IMR-90 (cell line): ENCODE results near the gene MEIS2. TPM values are rescaled to one million over a fixed set of nuclear protein-coding genes. Genes with fewer than 3 reads are reported as not detected.

Experiments used
- ATAC-seq: fragments of 200-7000 bp; cut with Tn5 transposase; 2 replicates; pipeline ENCODE4 v1.9.1; 2020; ENCODE audit warnings: low read depth, mild to moderate bottlenecking, moderate library complexity
- BruUV-seq: library from RNA; stranded (reverse); fragments of 400-500 nt; replicated peaks from 2 replicates; lab custom pipeline; 2021; lab: Mats Ljungman, UMichigan
- CTCF ChIA-PET: fragments of 300-600 bp; formaldehyde crosslinking; extraction: SDS; loops from one replicate; lab custom pipeline; 2021; ENCODE audit warnings: antibody characterized with exemption; lab: Yijun Ruan, JAX
- POLR2A ChIA-PET: fragments of 300-600 bp; sonication (Branson Sonifier 250); formaldehyde crosslinking; loops from one replicate; lab custom pipeline; 2022; ENCODE audit warnings: antibody characterized with exemption; ENCODE audit not compliant: unreplicated experiment; lab: Charles Lee
- DNase-seq: peaks from one replicate; pipeline ENCODE4 v3.0.0; 2013
- H2AFZ ChIP-seq: replicated peaks from 2 replicates; pipeline ENCODE3; 2013; ENCODE audit warnings: low read length, mild to moderate bottlenecking; ENCODE audit not compliant: poor library complexity
- H2AK5ac ChIP-seq: 2 replicates; pipeline ENCODE4 v1.6.1; 2013; ENCODE audit warnings: low read depth, low read length, inconsistent platforms
- H2AK9ac ChIP-seq: replicated peaks from 2 replicates; pipeline ENCODE3; 2013; ENCODE audit warnings: mild to moderate bottlenecking, low read depth, low read length, moderate library complexity; ENCODE audit not compliant: poor library complexity
- H2BK120ac ChIP-seq: 2 replicates; pipeline ENCODE4 v1.6.1; 2013; ENCODE audit warnings: low read depth, low read length, inconsistent platforms
- H2BK15ac ChIP-seq: 3 replicates; pipeline ENCODE4 v1.6.1; 2013; ENCODE audit warnings: low read depth, low read length, inconsistent platforms
- H2BK20ac ChIP-seq: 2 replicates; pipeline ENCODE4 v1.6.1; 2013; ENCODE audit warnings: low read depth, mild to moderate bottlenecking, inconsistent platforms, low read length, moderate library complexity
- H2BK5ac ChIP-seq: 2 replicates; pipeline ENCODE4 v1.6.1; 2013; ENCODE audit warnings: mild to moderate bottlenecking, low read depth, low read length, inconsistent platforms; ENCODE audit not compliant: poor library complexity, severe bottlenecking
- H3K14ac ChIP-seq: replicated peaks from 2 replicates; pipeline ENCODE4 v1.6.1; 2013; ENCODE audit warnings: low read depth, low read length, inconsistent platforms
- H3K18ac ChIP-seq: 2 replicates; pipeline ENCODE4 v1.6.1; 2013; ENCODE audit warnings: low read depth, low read length, control low read depth
- H3K23ac ChIP-seq: 2 replicates; pipeline ENCODE4 v1.6.1; 2013; ENCODE audit warnings: low read depth, low read length, inconsistent platforms
- H3K27ac ChIP-seq: 2 replicates; pipeline ENCODE4 v1.5.1; 2013; ENCODE audit warnings: mild to moderate bottlenecking, control low read depth, low read length; ENCODE audit not compliant: insufficient read depth
- H3K27me3 ChIP-seq: 2 replicates; pipeline ENCODE4 v1.6.1; 2013; ENCODE audit warnings: low read length; ENCODE audit not compliant: control insufficient read depth, insufficient read depth
- H3K36me3 ChIP-seq: 2 replicates; pipeline ENCODE4 v1.6.1; 2013; ENCODE audit warnings: low read length, mixed read lengths; ENCODE audit not compliant: control insufficient read depth, insufficient read depth
- H3K4ac ChIP-seq: 2 replicates; pipeline ENCODE4 v1.6.1; 2013; ENCODE audit warnings: low read depth, low read length, inconsistent platforms
- H3K4me1 ChIP-seq: 2 replicates; pipeline ENCODE4 v1.6.1; 2013; ENCODE audit warnings: low read length, mixed read lengths; ENCODE audit not compliant: control insufficient read depth, insufficient read depth
- H3K4me2 ChIP-seq: 2 replicates; pipeline ENCODE4 v1.6.1; 2013; ENCODE audit warnings: low read depth, mild to moderate bottlenecking, control low read depth, low read length, moderate library complexity
- H3K4me3 ChIP-seq: 2 replicates; pipeline ENCODE4 v1.5.1; 2013; ENCODE audit warnings: low read depth, mild to moderate bottlenecking, control low read depth, low read length, moderate library complexity; ENCODE audit not compliant: insufficient read depth
- H3K56ac ChIP-seq: 2 replicates; pipeline ENCODE4 v1.6.1; 2013; ENCODE audit warnings: low read length, inconsistent platforms; ENCODE audit not compliant: insufficient read depth; ENCODE audit errors: extremely low read depth
- H3K79me1 ChIP-seq, 2 experiments: 2 replicates each; pipeline ENCODE4 v1.6.1; 2013; ENCODE audit warnings: low read length in 2 of 2, inconsistent platforms in 1 of 2, low read depth in 1 of 2
- H3K9ac ChIP-seq: 2 replicates; pipeline ENCODE4 v1.6.1; 2013; ENCODE audit warnings: low read depth, low read length, control low read depth
- H3K9me1 ChIP-seq: 2 replicates; pipeline ENCODE4 v1.6.1; 2013; ENCODE audit warnings: low read length, inconsistent platforms; ENCODE audit not compliant: insufficient read depth
- H3K9me3 ChIP-seq: 2 replicates; pipeline ENCODE4 v1.6.1; 2013; ENCODE audit warnings: low read length; ENCODE audit not compliant: control insufficient read depth, insufficient read depth
- H4K20me1 ChIP-seq: 2 replicates; pipeline ENCODE4 v1.6.1; 2013; ENCODE audit warnings: low read length, inconsistent platforms; ENCODE audit not compliant: insufficient read depth
- H4K5ac ChIP-seq: 2 replicates; pipeline ENCODE4 v1.6.1; 2013; ENCODE audit warnings: mild to moderate bottlenecking, low read depth, low read length, control low read depth
- H4K8ac ChIP-seq, 2 experiments: 2 replicates each; pipeline ENCODE4 v1.6.1; 2013; ENCODE audit warnings: low read depth in 2 of 2, low read length in 2 of 2, control low read depth in 1 of 2, inconsistent platforms in 1 of 2
- H4K91ac ChIP-seq: 2 replicates; pipeline ENCODE4 v1.6.1; 2013; ENCODE audit warnings: low read depth, low read length, inconsistent platforms; ENCODE audit not compliant: insufficient read depth
- BHLHE40 ChIP-seq: fragments of 150-350 bp; IDR thresholded peaks from 2 replicates; pipeline ENCODE4 v1.6.1; 2016; ENCODE audit warnings: mild to moderate bottlenecking, low read depth, low read length
- CEBPB ChIP-seq: IDR thresholded peaks from 2 replicates; pipeline ENCODE4 v1.6.1; 2012; ENCODE audit warnings: low read depth, low read length, improper control_type of control experiment
- CHD1 ChIP-seq: IDR thresholded peaks from 2 replicates; pipeline ENCODE4 v1.6.1; 2012; ENCODE audit warnings: low read depth, low read length, improper control_type of control experiment
- FOS ChIP-seq: fragments of 150-350 bp; IDR thresholded peaks from 2 replicates; pipeline ENCODE4 v1.6.1; 2016; ENCODE audit warnings: low read depth, low read length
- MAFK ChIP-seq: IDR thresholded peaks from 2 replicates; pipeline ENCODE4 v1.6.1; 2012; ENCODE audit warnings: low read depth, low read length, improper control_type of control experiment
- MAZ ChIP-seq: IDR thresholded peaks from 2 replicates; pipeline ENCODE4 v1.6.1; 2012; ENCODE audit warnings: low read depth, mild to moderate bottlenecking, low read length, improper control_type of control experiment, moderate library complexity, borderline replicate concordance
- MXI1 ChIP-seq: IDR thresholded peaks from 2 replicates; pipeline ENCODE4 v1.6.1; 2012; ENCODE audit warnings: low read depth, mild to moderate bottlenecking, low read length, moderate library complexity, borderline replicate concordance
- NFE2L2 ChIP-seq: fragments of 150-350 bp; IDR thresholded peaks from 2 replicates; pipeline ENCODE4 v1.6.1; 2016; ENCODE audit warnings: low read depth, mild to moderate bottlenecking, low read length
- POLR2A ChIP-seq: IDR thresholded peaks from 2 replicates; pipeline ENCODE4 v1.6.1; 2012; ENCODE audit warnings: mild to moderate bottlenecking, low read depth, low read length
- RAD21 ChIP-seq: IDR thresholded peaks from 2 replicates; pipeline ENCODE4 v1.6.1; 2012; ENCODE audit warnings: low read length, improper control_type of control experiment
- RCOR1 ChIP-seq: IDR thresholded peaks from 2 replicates; pipeline ENCODE4 v1.6.1; 2012; ENCODE audit warnings: mild to moderate bottlenecking, low read length, improper control_type of control experiment; ENCODE audit not compliant: insufficient replicate concordance
- RFX5 ChIP-seq: IDR thresholded peaks from 2 replicates; pipeline ENCODE4 v1.8.0; 2012; ENCODE audit warnings: low read depth, mild to moderate bottlenecking, low read length, moderate library complexity
- SMC3 ChIP-seq: fragments of 150-350 bp; IDR thresholded peaks from 2 replicates; pipeline ENCODE4 v1.6.1; 2016; ENCODE audit warnings: low read depth, mild to moderate bottlenecking, antibody characterized with exemption, low read length, moderate library complexity
- USF2 ChIP-seq: fragments of 150-350 bp; IDR thresholded peaks from 2 replicates; pipeline ENCODE4 v1.6.1; 2017; ENCODE audit warnings: mild to moderate bottlenecking, antibody characterized with exemption, low read length, low read depth
- WGBS, 2 experiments: methylation state at CpG; one replicate each; pipeline versions ENCODE4 v1.1.5 to v1.1.7; 2013; ENCODE audit warnings: missing lambda C conversion rate in 2 of 2; ENCODE audit not compliant: insufficient read length in 1 of 2; ENCODE audit errors: extremely low coverage in 2 of 2; 5-methylcytosine and 5-hydroxymethylcytosine counted together
- dilution Hi-C: fragments of 300-500 bp; cut with HindIII; formaldehyde crosslinking; loops from one replicate; pipeline ENCODE4 v1.14.3; 2018; ENCODE audit warnings: low sequenced_read_pairs; ENCODE audit not compliant: unreplicated experiment
- in situ Hi-C: fragments of 300-500 bp; cut with MboI; formaldehyde crosslinking; loops from 3 replicates; pipeline ENCODE4 v1.14.3; 2019; ENCODE audit warnings: low sequenced_read_pairs, inconsistent platforms, mixed read lengths
- intact Hi-C: fragments of 100-400 bp; cut with micrococcal nuclease; formaldehyde crosslinking; loops from 2 replicates; pipeline ENCODE4 v1.10.0; 2022
- polyA plus RNA-seq, 3 experiments: library from polyadenylated mRNA; depleted of rRNA; stranded (reverse); fragments of >200 nt; gene quantifications; 2 replicates each; pipeline ENCODE4 v1.2.3, GENCODE V29; 2012; ENCODE audit warnings: low replicate concordance in 1 of 3
- total RNA-seq: library from RNA; depleted of rRNA; stranded (reverse); fragments of >200 nt; gene quantifications from 2 replicates; pipeline ENCODE4 v1.2.3, GENCODE V29; 2012
- TF ChIP-seq, protein P1 (sequence below): conservative IDR thresholded peaks from 2 replicates; pipeline ENCODE4 v1.5.1; 2012; ENCODE audit warnings: mild to moderate bottlenecking, low read depth, low read length, improper control_type of control experiment
- TF ChIP-seq, protein P2 (sequence below): fragments of 150-350 bp; IDR thresholded peaks from 2 replicates; pipeline ENCODE4 v1.6.1; 2016; ENCODE audit warnings: low read depth, mild to moderate bottlenecking, low read length, moderate library complexity, borderline replicate concordance

Gene MEIS2
- total and polyA plus RNA-seq, 2 of the 4 experiments (the other 2 are of a cell fraction): 70.1 to 71.3 TPM

GRCh38 chr15:37134699-37135131 is 34.4 kb upstream of the MEIS2 start:
- Histone ChIP-seq H4K5ac (no peak overlapping the region), H3K18ac (no peak overlapping the region), H2AK9ac (no peak overlapping the region), H4K20me1 (no peaks in the 10 kb centered on the region), H3K23ac (no peak overlapping the region), H3K4me3 (no peak overlapping the region), H2AK5ac (no peak overlapping the region), H2BK20ac (no peak overlapping the region), H3K27ac (no peak overlapping the region), H2BK15ac (no peak overlapping the region), H3K27me3 (no peaks in the 10 kb centered on the region), H2AFZ (no peak overlapping the region), H2BK120ac (no peak overlapping the region), H4K91ac (no peak overlapping the region), H3K79me1 (no peaks in the 10 kb centered on the region), H3K4ac (no peak overlapping the region), H4K8ac (no peak overlapping the region), H3K4me1 (peaks cover 1% of the 10 kb centered on the region; the same call in 1 of the 2 replicates), H3K9me3 (no peaks in the 10 kb centered on the region), H3K14ac (no peak overlapping the region), H2BK5ac (no peak overlapping the region), H3K56ac (no peak overlapping the region), H3K36me3 (no peaks in the 10 kb centered on the region), H3K9me1 (0 out of 2 replicates have a peak, but pooled peaks cover 2% of the 10 kb centered on the region), H3K9ac (no peak overlapping the region), H3K4me2 (no peak overlapping the region)
- DNase-seq (peak; percentile 58), ATAC-seq (peak; percentile 68)
- in situ Hi-C loops (loop anchor here (10.0 to 25.0 kb wide), 6 partner anchors 622 to 1847 kb away; no protein-coding TSS in a partner anchor), intact Hi-C loops (loop anchor here (1.0 to 10.0 kb wide), 8 partner anchors 251 to 1616 kb away; no protein-coding TSS in a partner anchor), dilution Hi-C loops (no loop called here)
- no peak for TF ChIP-seq POLR2A
- no peak for TF ChIP-seq RCOR1
- TF ChIP-seq FOS: no peak
- TF ChIP-seq SMC3: peak; percentile 72
- no peak for TF ChIP-seq BHLHE40
- TF ChIP-seq RFX5: no peak
- TF ChIP-seq CHD1: no peak
- no peak for TF ChIP-seq MXI1
- TF ChIP-seq, protein P1, sequence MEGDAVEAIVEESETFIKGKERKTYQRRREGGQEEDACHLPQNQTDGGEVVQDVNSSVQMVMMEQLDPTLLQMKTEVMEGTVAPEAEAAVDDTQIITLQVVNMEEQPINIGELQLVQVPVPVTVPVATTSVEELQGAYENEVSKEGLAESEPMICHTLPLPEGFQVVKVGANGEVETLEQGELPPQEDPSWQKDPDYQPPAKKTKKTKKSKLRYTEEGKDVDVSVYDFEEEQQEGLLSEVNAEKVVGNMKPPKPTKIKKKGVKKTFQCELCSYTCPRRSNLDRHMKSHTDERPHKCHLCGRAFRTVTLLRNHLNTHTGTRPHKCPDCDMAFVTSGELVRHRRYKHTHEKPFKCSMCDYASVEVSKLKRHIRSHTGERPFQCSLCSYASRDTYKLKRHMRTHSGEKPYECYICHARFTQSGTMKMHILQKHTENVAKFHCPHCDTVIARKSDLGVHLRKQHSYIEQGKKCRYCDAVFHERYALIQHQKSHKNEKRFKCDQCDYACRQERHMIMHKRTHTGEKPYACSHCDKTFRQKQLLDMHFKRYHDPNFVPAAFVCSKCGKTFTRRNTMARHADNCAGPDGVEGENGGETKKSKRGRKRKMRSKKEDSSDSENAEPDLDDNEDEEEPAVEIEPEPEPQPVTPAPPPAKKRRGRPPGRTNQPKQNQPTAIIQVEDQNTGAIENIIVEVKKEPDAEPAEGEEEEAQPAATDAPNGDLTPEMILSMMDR: peak; percentile 80
- TF ChIP-seq NFE2L2: no peak
- TF ChIP-seq MAFK: no peak
- TF ChIP-seq, protein P2, sequence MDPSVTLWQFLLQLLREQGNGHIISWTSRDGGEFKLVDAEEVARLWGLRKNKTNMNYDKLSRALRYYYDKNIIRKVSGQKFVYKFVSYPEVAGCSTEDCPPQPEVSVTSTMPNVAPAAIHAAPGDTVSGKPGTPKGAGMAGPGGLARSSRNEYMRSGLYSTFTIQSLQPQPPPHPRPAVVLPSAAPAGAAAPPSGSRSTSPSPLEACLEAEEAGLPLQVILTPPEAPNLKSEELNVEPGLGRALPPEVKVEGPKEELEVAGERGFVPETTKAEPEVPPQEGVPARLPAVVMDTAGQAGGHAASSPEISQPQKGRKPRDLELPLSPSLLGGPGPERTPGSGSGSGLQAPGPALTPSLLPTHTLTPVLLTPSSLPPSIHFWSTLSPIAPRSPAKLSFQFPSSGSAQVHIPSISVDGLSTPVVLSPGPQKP: no peak
- TF ChIP-seq CEBPB: no peak
- TF ChIP-seq MAZ: no peak
- peak; percentile 53 for TF ChIP-seq RAD21
- TF ChIP-seq USF2: no peak
- no CpG with 5 or more reads among the region's 3 CpGs for WGBS, 2 experiments
- POLR2A ChIA-PET: no interaction called here
- BruUV-seq: no TSS peak
- CTCF ChIA-PET: interaction anchor here (0.6 to 1.9 kb wide), 10 partner anchors 9 to 1383 kb away, joined by 3 to 12 read pairs (median 4); no protein-coding TSS in a partner anchor
